Measurements from ENCODE around the gene C11orf91.
A peak's percentile ranks its signal among the peaks of the same experiment; 100 is the strongest.

Gene C11orf91

DNA sequence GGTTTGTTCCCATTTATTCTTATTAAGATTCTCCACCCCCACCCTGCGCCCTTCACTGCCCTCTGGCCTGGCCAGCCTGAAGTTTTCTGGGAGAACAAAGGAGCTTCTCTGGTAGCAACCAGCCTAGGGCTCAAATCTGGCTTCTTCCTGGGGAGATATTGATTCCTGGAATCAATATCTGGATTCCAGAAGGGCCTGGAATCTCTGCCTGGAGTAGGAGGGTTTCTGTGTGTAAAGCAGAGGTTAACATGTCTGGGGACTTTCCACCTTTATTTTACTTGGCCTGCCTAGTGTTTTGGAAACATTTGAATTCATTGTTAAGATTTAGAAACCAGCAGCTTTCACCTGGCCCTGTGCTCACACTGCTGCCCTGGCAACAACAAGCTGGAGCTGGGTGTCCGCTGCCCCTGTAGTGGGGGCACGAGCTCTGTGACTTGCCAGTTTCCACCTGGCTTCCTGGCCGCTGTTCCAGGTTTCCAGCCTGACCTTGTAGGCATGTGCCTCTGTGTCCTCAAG, 5.5 kb downstream of the C11orf91 start:
- no peak for TF ChIP-seq USF1 (IDR thresholded peaks at IDR 0.05)
- TF ChIP-seq CEBPB (IDR thresholded peaks at IDR 0.05), result no peak
- no peak for TF ChIP-seq TAF1 (IDR thresholded peaks at IDR 0.05; ENCODE audit: low read depth)
- TF ChIP-seq YY1 (IDR thresholded peaks at IDR 0.05; ENCODE audit: low read depth), result no peak
- TF ChIP-seq CREB1 (IDR thresholded peaks at IDR 0.05; ENCODE audit: low read depth), result no peak
- no peak for TF ChIP-seq EP300 (IDR thresholded peaks at IDR 0.05; ENCODE audit: borderline replicate concordance)
- no peak for TF ChIP-seq RAD21 (IDR thresholded peaks at IDR 0.05; ENCODE audit: low read depth)
- no peak for TF ChIP-seq REST (IDR thresholded peaks at IDR 0.05; ENCODE audit: low read depth)
- no peak for TF ChIP-seq FOXM1 (IDR thresholded peaks at IDR 0.05; ENCODE audit: borderline replicate concordance, low read depth)
- no peak for TF ChIP-seq TCF12 (IDR thresholded peaks at IDR 0.05; ENCODE audit: low read depth)
- TF ChIP-seq TEAD4 (IDR thresholded peaks at IDR 0.05), result no peak
- no peak for TF ChIP-seq EGR1 (IDR thresholded peaks at IDR 0.05)
- no peak for TF ChIP-seq NFIC (IDR thresholded peaks at IDR 0.05)

DNA sequence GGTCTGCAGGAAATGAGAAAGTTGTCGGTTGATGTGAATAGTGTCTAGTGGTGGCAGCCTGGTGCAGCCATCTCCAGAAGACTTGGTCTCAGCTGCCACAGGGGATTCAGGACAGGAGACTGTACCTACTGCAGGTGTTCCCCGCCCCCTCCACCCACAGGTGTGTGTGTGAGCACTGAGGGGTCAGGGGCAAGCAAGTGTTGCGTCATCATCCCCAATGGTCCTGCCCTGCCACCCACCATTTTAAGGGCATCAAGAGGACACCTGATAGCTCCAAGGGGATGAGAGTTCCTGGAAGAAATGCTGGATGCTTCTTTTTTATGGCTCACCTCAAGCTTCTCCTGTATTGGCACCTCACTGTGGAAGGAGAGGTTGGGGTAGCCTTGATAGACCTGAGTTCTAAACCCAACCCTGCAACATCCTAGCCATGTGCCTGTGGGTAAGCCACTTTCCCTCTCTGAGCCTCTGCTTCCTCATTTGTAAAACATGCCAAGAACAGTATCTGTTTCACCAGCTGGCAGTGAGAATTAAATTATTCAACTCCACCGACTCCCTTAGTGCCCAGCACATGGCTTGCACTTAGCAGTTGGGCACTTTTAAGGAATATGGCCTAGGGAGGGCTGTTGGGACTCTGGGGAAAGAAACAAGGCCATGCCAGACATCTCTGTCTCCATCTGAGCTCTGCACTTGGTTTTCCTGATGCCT, 6.1 kb downstream of the C11orf91 start:
- TF ChIP-seq MAX (IDR thresholded peaks at IDR 0.05), result no peak
- TF ChIP-seq CEBPB (IDR thresholded peaks at IDR 0.05), result 0 out of 2 replicates have a peak, but pooled peaks have one; percentile 30

- TF ChIP-seq TCF12 (IDR thresholded peaks at IDR 0.05; ENCODE audit: low read depth) (no peak), CREB1 (IDR thresholded peaks at IDR 0.05; ENCODE audit: low read depth) (no peak), RAD21 (IDR thresholded peaks at IDR 0.05; ENCODE audit: low read depth) (no peak), FOXM1 (IDR thresholded peaks at IDR 0.05; ENCODE audit: borderline replicate concordance, low read depth) (no peak), NFIC (IDR thresholded peaks at IDR 0.05) (no peak), ZBTB7A (IDR thresholded peaks at IDR 0.05; ENCODE audit: low read depth) (no peak), CEBPB (IDR thresholded peaks at IDR 0.05) (no peak), REST (IDR thresholded peaks at IDR 0.05; ENCODE audit: low read depth) (no peak), USF1 (IDR thresholded peaks at IDR 0.05) (no peak), MAX (IDR thresholded peaks at IDR 0.05) (no peak), EGR1 (IDR thresholded peaks at IDR 0.05) (no peak), EP300 (IDR thresholded peaks at IDR 0.05; ENCODE audit: borderline replicate concordance) (no peak), TEAD4 (IDR thresholded peaks at IDR 0.05) (no peak), YY1 (IDR thresholded peaks at IDR 0.05; ENCODE audit: low read depth) (no peak), TAF1 (IDR thresholded peaks at IDR 0.05; ENCODE audit: low read depth) (no peak)
These were observed 8.1 kb downstream of the C11orf91 start for GRCh38 chr11:33692541-33692940.

DNA sequence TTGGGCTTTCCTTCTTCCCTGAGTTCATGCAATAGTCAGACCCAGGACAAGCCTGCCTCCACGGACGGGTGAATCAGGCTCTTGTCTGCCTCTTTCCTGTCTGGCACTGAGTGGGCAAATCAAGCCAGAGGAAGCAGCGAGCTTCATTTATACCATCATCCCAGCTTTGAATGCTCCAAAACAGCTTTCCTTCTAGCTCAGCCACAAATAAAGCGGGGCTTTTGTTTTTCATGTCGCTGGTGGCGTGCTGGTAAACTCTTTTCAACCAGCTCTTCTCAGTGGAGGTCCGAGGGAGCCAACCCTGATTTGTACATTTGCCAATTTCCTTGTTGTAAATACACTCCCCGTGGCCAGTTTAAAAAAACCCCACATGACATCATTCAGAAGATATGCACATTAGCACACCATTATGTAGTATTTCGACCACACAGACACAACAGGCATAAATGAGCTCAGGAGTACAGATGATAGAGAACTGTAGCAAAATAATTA, 8.6 kb downstream of the C11orf91 start:
- TF ChIP-seq TCF12 (IDR thresholded peaks at IDR 0.05; ENCODE audit: low read depth) (0 out of 2 replicates have a peak, but pooled peaks have one; percentile 48), TEAD4 (IDR thresholded peaks at IDR 0.05) (peak; percentile 84), NFIC (IDR thresholded peaks at IDR 0.05) (peak; percentile 88), CEBPB (IDR thresholded peaks at IDR 0.05) (0 out of 2 replicates have a peak, but pooled peaks have one; percentile 7), YY1 (IDR thresholded peaks at IDR 0.05; ENCODE audit: low read depth) (no peak)

DNA sequence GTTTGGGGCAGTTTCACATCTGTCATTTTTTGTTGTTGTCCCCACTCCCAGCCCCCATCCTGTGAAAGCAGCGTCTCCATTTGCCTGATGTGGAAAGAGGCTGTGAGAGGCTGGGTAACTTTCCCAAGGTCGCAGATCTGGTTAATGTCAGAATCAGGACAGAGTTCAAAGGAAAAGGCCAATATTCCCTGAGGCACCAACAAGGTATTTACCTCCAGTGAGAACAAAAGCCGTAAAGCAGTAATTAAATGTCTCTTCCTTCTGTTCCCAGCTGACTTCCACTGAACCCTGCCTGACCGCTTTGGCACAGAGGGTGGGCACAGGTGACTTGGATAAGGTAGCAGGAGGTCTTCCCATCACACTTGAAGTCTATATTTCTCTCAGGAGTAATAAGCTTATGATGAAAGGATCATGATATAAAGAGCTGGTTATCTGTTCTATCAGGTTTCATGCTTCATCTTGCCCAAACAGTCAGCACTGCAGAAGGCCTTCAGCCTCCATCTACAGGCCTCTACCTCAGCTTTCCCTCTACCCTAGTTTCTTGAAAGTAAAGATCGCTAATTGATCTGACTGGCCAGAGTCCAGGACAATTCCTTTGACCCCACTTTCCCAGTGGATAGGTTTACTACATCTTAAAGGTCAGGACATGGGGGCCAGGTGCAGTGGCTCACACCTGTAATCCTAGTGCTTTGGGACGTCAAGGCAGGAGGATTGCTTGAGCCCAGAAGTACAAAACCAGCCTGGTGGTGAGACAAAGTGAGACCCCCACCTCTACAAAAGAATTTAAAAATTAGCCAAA, 9.4 kb downstream of the C11orf91 start:
- TF ChIP-seq EGR1 (IDR thresholded peaks at IDR 0.05) (no peak), NFIC (IDR thresholded peaks at IDR 0.05) (no peak), CREB1 (IDR thresholded peaks at IDR 0.05; ENCODE audit: low read depth) (no peak), MAX (IDR thresholded peaks at IDR 0.05) (no peak), ZBTB7A (IDR thresholded peaks at IDR 0.05; ENCODE audit: low read depth) (no peak), TAF1 (IDR thresholded peaks at IDR 0.05; ENCODE audit: low read depth) (no peak), USF1 (IDR thresholded peaks at IDR 0.05) (no peak), TEAD4 (IDR thresholded peaks at IDR 0.05) (no peak), YY1 (IDR thresholded peaks at IDR 0.05; ENCODE audit: low read depth) (no peak), EP300 (IDR thresholded peaks at IDR 0.05; ENCODE audit: borderline replicate concordance) (no peak), TCF12 (IDR thresholded peaks at IDR 0.05; ENCODE audit: low read depth) (no peak), REST (IDR thresholded peaks at IDR 0.05; ENCODE audit: low read depth) (no peak), RAD21 (IDR thresholded peaks at IDR 0.05; ENCODE audit: low read depth) (no peak), FOXM1 (IDR thresholded peaks at IDR 0.05; ENCODE audit: borderline replicate concordance, low read depth) (no peak), CEBPB (IDR thresholded peaks at IDR 0.05) (no peak)

Data from Ishikawa (cell line).